Thyroid gland (tissue), 4 donors: ENCODE measurements around the gene NFIB.

ENCODE experiments used
- POLR2A ChIP-seq, 2 donors: fragments of 450-650 bp; IDR thresholded peaks; one replicate each; pipeline ENCODE4 v1.6.1; 2017; ENCODE audit warnings: antibody characterized with exemption in 2 of 2, mild to moderate bottlenecking in 2 of 2, moderate library complexity in 1 of 2
- TF ChIP-seq, protein P1 (sequence below), 6 experiments: fragments of 200-600 bp in 3 of 6; fragments of 450-650 bp in 3 of 6; sonication (generic) in 3 of 6; IDR thresholded peaks; one replicate each; pipeline ENCODE4 v1.5.1; 2016 to 2019; ENCODE audit warnings: antibody characterized with exemption in 6 of 6, mild to moderate bottlenecking in 2 of 6, inconsistent platforms in 1 of 6, moderate library complexity in 1 of 6

GRCh38 chr9:14263707-14264483 lies 50.0 kb downstream of the NFIB start:
- TF ChIP-seq, protein P1, sequence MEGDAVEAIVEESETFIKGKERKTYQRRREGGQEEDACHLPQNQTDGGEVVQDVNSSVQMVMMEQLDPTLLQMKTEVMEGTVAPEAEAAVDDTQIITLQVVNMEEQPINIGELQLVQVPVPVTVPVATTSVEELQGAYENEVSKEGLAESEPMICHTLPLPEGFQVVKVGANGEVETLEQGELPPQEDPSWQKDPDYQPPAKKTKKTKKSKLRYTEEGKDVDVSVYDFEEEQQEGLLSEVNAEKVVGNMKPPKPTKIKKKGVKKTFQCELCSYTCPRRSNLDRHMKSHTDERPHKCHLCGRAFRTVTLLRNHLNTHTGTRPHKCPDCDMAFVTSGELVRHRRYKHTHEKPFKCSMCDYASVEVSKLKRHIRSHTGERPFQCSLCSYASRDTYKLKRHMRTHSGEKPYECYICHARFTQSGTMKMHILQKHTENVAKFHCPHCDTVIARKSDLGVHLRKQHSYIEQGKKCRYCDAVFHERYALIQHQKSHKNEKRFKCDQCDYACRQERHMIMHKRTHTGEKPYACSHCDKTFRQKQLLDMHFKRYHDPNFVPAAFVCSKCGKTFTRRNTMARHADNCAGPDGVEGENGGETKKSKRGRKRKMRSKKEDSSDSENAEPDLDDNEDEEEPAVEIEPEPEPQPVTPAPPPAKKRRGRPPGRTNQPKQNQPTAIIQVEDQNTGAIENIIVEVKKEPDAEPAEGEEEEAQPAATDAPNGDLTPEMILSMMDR (IDR thresholded peaks at IDR 0.05): no peak
- TF ChIP-seq POLR2A (IDR thresholded peaks at IDR 0.05): no peak
